C4-2B (cell line): ENCODE measurements around the gene SLC17A3.

Experiments used
- CTCF ChIP-seq: fragments of 450-650 bp; conservative IDR thresholded peaks from 2 replicates; pipeline ENCODE4 v1.5.1; 2017; ENCODE audit warnings: mild to moderate bottlenecking
- ZFX ChIP-seq: fragments of 450-650 bp; IDR thresholded peaks from 2 replicates; pipeline ENCODE4 v1.6.1; 2017

- TF ChIP-seq CTCF: no peak
- no peak for TF ChIP-seq ZFX
Measured at GRCh38 chr6:25832670-25833069, 41.4 kb downstream of the SLC17A3 start.
